ENCODE data around the gene CLCN5.

GRCh38 chrX:50072110-50072509 lies 149.7 kb downstream of the CLCN5 start:
- TF ChIP-seq EZH2 (IDR thresholded peaks at IDR 0.05; ENCODE audit: insufficient read depth, poor library complexity, severe bottlenecking): no peak
- TF ChIP-seq EZH2phosphoT487 (IDR thresholded peaks at IDR 0.05; ENCODE audit: insufficient read depth, low read depth): no peak
